H9 (cell line): ENCODE measurements around the gene CDC14A. TPM values are rescaled to one million over a fixed set of nuclear protein-coding genes. Genes with fewer than 3 reads are reported as not detected.

Experiments
- DNase-seq: peaks from one replicate; pipeline ENCODE4 v3.0.0-alpha.2; 2017
- H2AFZ ChIP-seq: one replicate; pipeline ENCODE4 v1.6.1; 2013; ENCODE audit warnings: mild to moderate bottlenecking, low read length, control low read depth, moderate library complexity
- H2AK5ac ChIP-seq: 2 replicates; pipeline ENCODE4 v1.6.1; 2013; ENCODE audit warnings: low read length, control low read depth, mixed read lengths; ENCODE audit not compliant: insufficient read length
- H2BK120ac ChIP-seq: one replicate; pipeline ENCODE4 v1.6.1; 2013; ENCODE audit warnings: low read depth, mild to moderate bottlenecking, low read length, control low read depth, inconsistent platforms; ENCODE audit not compliant: poor library complexity, severe bottlenecking
- H2BK12ac ChIP-seq: 2 replicates; pipeline ENCODE4 v1.6.1; 2013; ENCODE audit warnings: low read length, control low read depth, mixed read lengths, low read depth; ENCODE audit not compliant: insufficient read length
- H2BK15ac ChIP-seq: 2 replicates; pipeline ENCODE4 v1.6.1; 2013; ENCODE audit warnings: low read depth, low read length, control low read depth
- H2BK20ac ChIP-seq: one replicate; pipeline ENCODE4 v1.6.1; 2013; ENCODE audit warnings: low read depth, mild to moderate bottlenecking, low read length, control low read depth, inconsistent platforms; ENCODE audit not compliant: poor library complexity, severe bottlenecking
- H2BK5ac ChIP-seq: 2 replicates; pipeline ENCODE4 v1.6.1; 2013; ENCODE audit warnings: low read length, control low read depth, mixed read lengths; ENCODE audit not compliant: insufficient read length
- H3K14ac ChIP-seq: 2 replicates; pipeline ENCODE4 v1.6.1; 2013; ENCODE audit warnings: low read length, control low read depth; ENCODE audit not compliant: insufficient read depth
- H3K18ac ChIP-seq: 2 replicates; pipeline ENCODE4 v1.6.1; 2013; ENCODE audit warnings: low read depth, mild to moderate bottlenecking, mixed read lengths, low read length, control low read depth; ENCODE audit not compliant: insufficient read length
- H3K23ac ChIP-seq: 2 replicates; pipeline ENCODE4 v1.6.1; 2013; ENCODE audit warnings: low read length, control low read depth, mixed read lengths, low read depth; ENCODE audit not compliant: insufficient read length
- H3K23me2 ChIP-seq: 2 replicates; pipeline ENCODE4 v1.6.1; 2013; ENCODE audit warnings: low read depth, mild to moderate bottlenecking, mixed read lengths, low read length, control low read depth; ENCODE audit not compliant: insufficient read length, poor library complexity, severe bottlenecking
- H3K27ac ChIP-seq: 2 replicates; pipeline ENCODE4 v1.5.1; 2013; ENCODE audit warnings: low read length, control low read depth, mixed read lengths, low read depth; ENCODE audit not compliant: insufficient read length
- H3K27me3 ChIP-seq: 2 replicates; pipeline ENCODE4 v1.6.1; 2013; ENCODE audit warnings: low read length, control low read depth, inconsistent platforms; ENCODE audit not compliant: insufficient read depth
- H3K4ac ChIP-seq: 2 replicates; pipeline ENCODE4 v1.6.1; 2013; ENCODE audit warnings: low read depth, mild to moderate bottlenecking, control low read depth, inconsistent platforms, low read length, moderate library complexity
- H3K4me1 ChIP-seq: 2 replicates; pipeline ENCODE4 v1.6.1; 2013; ENCODE audit warnings: low read length, control low read depth, inconsistent platforms; ENCODE audit not compliant: insufficient read depth
- H3K4me2 ChIP-seq: 2 replicates; pipeline ENCODE4 v1.6.1; 2013; ENCODE audit warnings: low read length, control low read depth, mixed read lengths; ENCODE audit not compliant: insufficient read length, insufficient read depth
- H3K56ac ChIP-seq: 2 replicates; pipeline ENCODE4 v1.6.1; 2013; ENCODE audit warnings: low read depth, mild to moderate bottlenecking, mixed read lengths, low read length, control low read depth; ENCODE audit not compliant: insufficient read length
- H3K79me1 ChIP-seq: 2 replicates; pipeline ENCODE4 v1.6.1; 2013; ENCODE audit warnings: low read depth, mild to moderate bottlenecking, moderate library complexity, low read length, control low read depth, inconsistent platforms; ENCODE audit not compliant: insufficient read depth, poor library complexity, severe bottlenecking
- H3K79me2 ChIP-seq: 2 replicates; pipeline ENCODE4 v1.6.1; 2013; ENCODE audit warnings: low read length, control low read depth, inconsistent platforms; ENCODE audit not compliant: insufficient read depth
- H3K9ac ChIP-seq: 2 replicates; pipeline ENCODE4 v1.6.1; 2013; ENCODE audit warnings: low read length, control low read depth, mixed read lengths; ENCODE audit not compliant: insufficient read length; ENCODE audit errors: extremely low read depth
- H3K9me3 ChIP-seq: one replicate; pipeline ENCODE4 v1.6.1; 2013; ENCODE audit warnings: low read depth, low read length, inconsistent platforms; ENCODE audit not compliant: control insufficient read depth
- H3T11ph ChIP-seq: one replicate; pipeline ENCODE4 v1.6.1; 2013; ENCODE audit warnings: mild to moderate bottlenecking, low read length, control low read depth, inconsistent platforms
- H4K20me1 ChIP-seq: one replicate; pipeline ENCODE4 v1.6.1; 2013; ENCODE audit not compliant: control insufficient read depth, insufficient read length, insufficient read depth
- H4K5ac ChIP-seq: 2 replicates; pipeline ENCODE4 v1.6.1; 2013; ENCODE audit warnings: low read depth, mild to moderate bottlenecking, mixed read lengths, low read length, control low read depth; ENCODE audit not compliant: insufficient read length
- H4K8ac ChIP-seq: replicated peaks from 2 replicates; pipeline ENCODE4 v1.6.1; 2013; ENCODE audit warnings: low read length, control low read depth, mixed read lengths, low read depth; ENCODE audit not compliant: insufficient read length
- H4K91ac ChIP-seq: 2 replicates; pipeline ENCODE4 v1.6.1; 2013; ENCODE audit warnings: low read depth, mild to moderate bottlenecking, moderate library complexity, mixed read lengths, low read length, control low read depth; ENCODE audit not compliant: insufficient read length
- H3K27ac Mint-ChIP-seq, 3 experiments: 2 replicates in 2 of 3; 3 replicates in 1 of 3; pipeline ENCODE4 v1.8.0; 2020 to 2021; ENCODE audit warnings: mixed read lengths in 3 of 3, mild to moderate bottlenecking in 1 of 3, moderate library complexity in 1 of 3
- H3K27me3 Mint-ChIP-seq: 2 replicates; pipeline ENCODE4 v1.8.0; 2021; ENCODE audit warnings: low read depth, mild to moderate bottlenecking, moderate library complexity, mixed read lengths
- H3K36me3 Mint-ChIP-seq, 3 experiments: 2 replicates in 2 of 3; 3 replicates in 1 of 3; pipeline ENCODE4 v1.8.0; 2020 to 2021; ENCODE audit warnings: low read depth in 3 of 3, mixed read lengths in 3 of 3; ENCODE audit not compliant: insufficient read depth in 1 of 3
- H3K4me1 Mint-ChIP-seq, 2 experiments: 2 replicates each; pipeline ENCODE4 v1.8.0; 2020; ENCODE audit warnings: mixed read lengths in 2 of 2
- H3K4me3 Mint-ChIP-seq, 2 experiments: 2 replicates in 1 of 2; 3 replicates in 1 of 2; pipeline ENCODE4 v1.8.0; 2020 to 2021; ENCODE audit warnings: mild to moderate bottlenecking in 2 of 2, mixed read lengths in 2 of 2, moderate library complexity in 1 of 2
- H3K9me3 Mint-ChIP-seq, 2 experiments: 2 replicates in 1 of 2; 3 replicates in 1 of 2; pipeline ENCODE4 v1.8.0; 2020; ENCODE audit warnings: mild to moderate bottlenecking in 2 of 2, mixed read lengths in 2 of 2, moderate library complexity in 1 of 2
- WGBS: extraction: QIAGEN DNeasy Blood & Tissue Kit; methylation state at CpG from one replicate; pipeline ENCODE4 v1.1.7; 2013; ENCODE audit warnings: missing lambda C conversion rate, low lambda C conversion rate, mixed read lengths; ENCODE audit not compliant: insufficient read length; ENCODE audit errors: extremely low coverage; 5-methylcytosine and 5-hydroxymethylcytosine counted together
- total RNA-seq: library from RNA; stranded (reverse); gene quantifications from 2 replicates; pipeline ENCODE4 v1.2.1, GENCODE V29; 2021
- TF ChIP-seq, protein P1 (sequence below): fragments of 200-600 bp; sonication (generic); conservative IDR thresholded peaks from 3 replicates; pipeline ENCODE4 v1.8.0; 2021; ENCODE audit warnings: antibody characterized with exemption, mild to moderate bottlenecking

CDC14A gene
- total RNA-seq, 1 experiment from 2014 or later = 8.9 TPM

DNA sequence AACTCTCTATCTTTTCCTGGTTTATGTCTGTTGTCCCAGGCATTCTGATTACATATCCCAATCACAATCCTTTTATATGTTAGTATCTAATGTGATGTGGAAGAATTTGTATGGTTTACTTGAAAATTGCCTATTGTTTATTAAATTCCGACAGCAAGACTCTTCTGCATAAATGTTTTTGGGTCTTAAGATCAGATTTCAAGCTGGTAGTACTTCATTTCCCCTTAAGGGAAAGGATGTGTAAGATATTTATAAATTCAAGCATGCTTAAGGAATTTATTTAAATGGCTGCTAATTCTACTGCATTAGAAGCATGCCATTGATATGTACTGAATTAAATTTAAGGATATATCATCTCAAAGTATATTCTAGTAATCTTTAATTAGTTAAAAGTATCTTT is 165.2 kb downstream of the CDC14A start:
- H3K9me3 ChIP-seq = no peaks in the 10 kb centered on the region
- no peak overlapping the region for H3K9ac ChIP-seq
- H3K18ac ChIP-seq = no peak overlapping the region
- H3K4me3 Mint-ChIP-seq = no peak overlapping the region
- no peak overlapping the region for H3K56ac ChIP-seq
- no peak overlapping the region for H3T11ph ChIP-seq
- H3K4me1 Mint-ChIP-seq = peaks cover 0 to 10% of the 10 kb centered on the region in 2 experiments; a peak in 2 of 4 replicates
- H4K8ac ChIP-seq = no peak overlapping the region
- whole genome bisulfite sequencing = no CpG with 5 or more reads among the region's 1 CpG
- H3K27me3 Mint-ChIP-seq = no peaks in the 10 kb centered on the region
- no peak overlapping the region for H3K4ac ChIP-seq
- H3K36me3 Mint-ChIP-seq = peaks cover 0 to 3% (median 2%) of the 10 kb centered on the region in 3 experiments; a peak in 1 of 7 replicates
- H3K79me2 ChIP-seq = no peaks in the 10 kb centered on the region
- no peak overlapping the region for H2BK20ac ChIP-seq
- H2BK15ac ChIP-seq = no peak overlapping the region
- no peak overlapping the region for H2AK5ac ChIP-seq
- no peaks in the 10 kb centered on the region for H3K79me1 ChIP-seq
- no peak overlapping the region for H3K4me2 ChIP-seq
- no peak overlapping the region for H4K91ac ChIP-seq
- no peaks in the 10 kb centered on the region for H3K9me3 Mint-ChIP-seq
- no peaks in the 10 kb centered on the region for H3K23me2 ChIP-seq
- H2BK5ac ChIP-seq = no peak overlapping the region
- TF ChIP-seq, protein P1, sequence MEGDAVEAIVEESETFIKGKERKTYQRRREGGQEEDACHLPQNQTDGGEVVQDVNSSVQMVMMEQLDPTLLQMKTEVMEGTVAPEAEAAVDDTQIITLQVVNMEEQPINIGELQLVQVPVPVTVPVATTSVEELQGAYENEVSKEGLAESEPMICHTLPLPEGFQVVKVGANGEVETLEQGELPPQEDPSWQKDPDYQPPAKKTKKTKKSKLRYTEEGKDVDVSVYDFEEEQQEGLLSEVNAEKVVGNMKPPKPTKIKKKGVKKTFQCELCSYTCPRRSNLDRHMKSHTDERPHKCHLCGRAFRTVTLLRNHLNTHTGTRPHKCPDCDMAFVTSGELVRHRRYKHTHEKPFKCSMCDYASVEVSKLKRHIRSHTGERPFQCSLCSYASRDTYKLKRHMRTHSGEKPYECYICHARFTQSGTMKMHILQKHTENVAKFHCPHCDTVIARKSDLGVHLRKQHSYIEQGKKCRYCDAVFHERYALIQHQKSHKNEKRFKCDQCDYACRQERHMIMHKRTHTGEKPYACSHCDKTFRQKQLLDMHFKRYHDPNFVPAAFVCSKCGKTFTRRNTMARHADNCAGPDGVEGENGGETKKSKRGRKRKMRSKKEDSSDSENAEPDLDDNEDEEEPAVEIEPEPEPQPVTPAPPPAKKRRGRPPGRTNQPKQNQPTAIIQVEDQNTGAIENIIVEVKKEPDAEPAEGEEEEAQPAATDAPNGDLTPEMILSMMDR = no peak
- H4K5ac ChIP-seq = no peak overlapping the region
- no peak overlapping the region for H3K14ac ChIP-seq
- H4K20me1 ChIP-seq = no peaks in the 10 kb centered on the region
- H2BK12ac ChIP-seq = no peak overlapping the region
- no peaks in the 10 kb centered on the region for H3K27me3 ChIP-seq
- no peaks in the 10 kb centered on the region for H3K4me1 ChIP-seq
- no peak overlapping the region for H2BK120ac ChIP-seq
- H3K23ac ChIP-seq = no peak overlapping the region
- no peak for DNase-seq
- no peak overlapping the region for H3K27ac ChIP-seq
- H2AFZ ChIP-seq = no peak overlapping the region
- H3K27ac Mint-ChIP-seq = no peak overlapping the region
